Suppressor macrophage (primary cell): ENCODE data around the gene TNS4.

Experiments
- DNase-seq, 4 experiments: peaks; one replicate each; pipeline ENCODE4 v3.0.0-alpha.2; 2020 to 2022

TNS4 gene

DNA sequence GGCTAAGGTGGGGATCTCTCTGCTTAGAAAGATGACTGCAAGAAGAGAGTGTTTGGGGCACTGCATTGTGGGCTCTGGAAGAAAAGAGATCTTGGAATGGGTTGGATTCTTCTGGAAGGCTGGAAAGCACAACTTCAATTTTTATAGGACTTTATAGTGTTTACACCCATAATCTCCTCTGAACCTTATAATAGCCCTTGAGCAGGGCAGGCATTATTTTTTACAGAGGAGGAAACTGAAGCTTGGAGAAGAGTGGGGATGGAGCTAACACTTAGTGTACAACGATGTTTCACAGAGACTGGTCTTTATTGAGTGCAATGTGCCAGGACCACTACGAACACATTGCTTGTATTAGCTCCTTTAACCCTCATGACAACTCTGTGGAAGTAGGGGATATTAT is 10.4 kb downstream of the TNS4 start:
- no peak for DNase-seq

DNA sequence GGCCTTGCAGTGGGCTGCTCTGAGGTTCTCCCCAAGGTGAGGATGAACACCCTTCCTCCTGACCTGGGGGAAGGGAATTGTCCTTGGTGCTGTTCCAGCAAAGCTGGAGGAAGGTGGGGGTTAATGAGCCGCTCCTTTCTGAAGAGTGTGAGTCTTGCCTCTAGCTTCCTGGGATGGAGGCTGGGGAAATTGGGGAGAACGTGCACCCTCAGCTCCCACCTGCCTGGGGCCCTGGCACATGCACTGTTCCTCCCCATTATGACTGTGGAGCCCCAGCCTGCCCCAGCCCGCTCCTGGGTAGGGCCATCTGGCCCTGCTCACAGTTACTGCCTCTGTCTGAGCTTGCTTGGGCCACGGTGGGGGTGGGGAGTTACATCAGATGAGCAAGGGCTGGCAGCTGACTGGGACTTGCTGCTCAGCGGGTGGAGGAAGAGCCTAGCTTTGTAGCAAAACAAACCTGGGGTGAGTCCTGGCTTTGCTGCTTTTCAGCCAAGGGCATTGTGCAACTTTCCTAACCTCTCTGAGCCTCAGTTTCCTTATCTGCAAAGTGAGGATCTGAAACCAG is 11.1 kb downstream of the TNS4 start:
- DNase-seq = peak in 3 of 4 experiments; percentile 7 to 39 (median 25)

GRCh38 chr17:40487371-40488020 is 13.9 kb downstream of the TNS4 start:
- no peak for DNase-seq

DNA sequence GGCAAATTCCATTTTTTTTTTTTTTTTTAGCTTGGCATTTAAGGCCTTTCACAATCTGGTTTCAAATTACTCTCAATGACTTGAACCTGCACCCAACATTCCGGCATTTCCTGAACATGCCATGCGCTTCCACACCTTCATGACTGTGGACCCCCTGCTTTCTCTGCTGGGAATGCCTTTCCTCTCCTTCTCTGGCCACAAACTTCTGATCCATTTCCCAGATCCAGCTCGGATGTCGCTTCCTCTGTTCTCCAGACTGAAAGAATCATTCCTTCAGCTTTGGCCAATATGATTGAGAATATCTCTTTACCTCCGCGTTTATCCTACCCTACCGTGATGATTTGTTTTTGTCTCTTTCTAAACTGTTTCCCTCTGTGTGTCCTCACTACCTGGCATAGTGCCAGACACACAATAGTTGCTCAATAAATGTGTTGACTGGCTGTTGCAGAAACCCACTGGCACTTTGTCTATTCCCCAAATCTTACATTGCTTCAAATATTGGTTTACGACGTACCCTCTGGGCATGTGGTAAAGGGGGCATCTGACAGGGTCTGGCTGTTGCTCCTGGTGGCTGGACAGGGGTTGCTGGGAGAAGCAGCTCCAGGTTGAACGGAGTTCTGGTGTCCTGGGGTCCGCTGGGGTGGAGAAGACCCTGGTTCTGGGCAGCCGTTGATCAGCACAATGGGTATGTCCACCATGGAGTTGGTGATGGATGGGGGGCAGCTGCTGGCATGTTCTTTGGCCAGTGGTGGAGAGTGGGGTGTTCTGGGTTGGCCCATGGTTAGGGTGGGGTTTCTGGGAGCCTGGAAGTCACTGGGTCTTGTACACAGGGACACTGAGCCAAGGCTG is 14.7 kb downstream of the TNS4 start:
- peak; percentile 23 to 55 (median 46) for DNase-seq

DNA sequence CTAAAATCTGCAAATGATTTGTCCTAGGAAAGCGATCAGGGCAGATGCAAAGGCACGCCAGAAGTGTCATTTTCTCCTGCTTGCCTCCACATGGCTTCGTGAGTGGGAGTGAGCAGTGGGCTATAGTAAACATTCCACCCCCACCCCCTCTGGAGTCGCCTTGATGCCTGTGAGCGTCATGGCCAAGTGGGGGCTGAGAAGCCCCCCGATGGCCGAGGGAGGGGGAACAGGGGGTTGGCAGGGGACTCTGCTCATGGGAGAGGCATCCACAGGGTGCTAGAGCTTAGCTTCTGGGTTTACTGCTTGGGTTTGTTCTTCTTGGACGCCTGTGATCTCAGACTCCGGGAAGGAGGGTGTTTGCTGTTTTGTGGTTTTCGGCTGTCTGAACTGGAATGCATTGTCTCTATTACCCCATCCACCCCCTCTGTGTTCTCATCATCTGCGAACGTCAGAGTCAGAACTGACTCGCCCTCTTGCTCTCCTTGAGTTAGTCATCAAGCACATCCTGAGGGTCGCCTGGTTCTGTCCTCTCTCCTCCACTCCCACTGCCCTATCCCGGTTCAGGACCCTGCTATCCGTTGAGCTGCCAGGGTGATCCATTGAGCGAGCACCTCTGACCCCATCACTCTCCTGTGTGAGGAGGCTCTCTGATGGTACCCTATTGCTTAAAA is 15.4 kb downstream of the TNS4 start:
- DNase-seq = peak; percentile 19 to 58 (median 24)

- no peak for DNase-seq
Measured at GRCh38 chr17:40484973-40485530, 16.4 kb downstream of the TNS4 start.

GRCh38 chr17:40484285-40484972 is 17.0 kb downstream of the TNS4 start:
- no peak for DNase-seq

- no peak for DNase-seq
Measured at GRCh38 chr17:40483679-40484078, 17.7 kb downstream of the TNS4 start.

DNA sequence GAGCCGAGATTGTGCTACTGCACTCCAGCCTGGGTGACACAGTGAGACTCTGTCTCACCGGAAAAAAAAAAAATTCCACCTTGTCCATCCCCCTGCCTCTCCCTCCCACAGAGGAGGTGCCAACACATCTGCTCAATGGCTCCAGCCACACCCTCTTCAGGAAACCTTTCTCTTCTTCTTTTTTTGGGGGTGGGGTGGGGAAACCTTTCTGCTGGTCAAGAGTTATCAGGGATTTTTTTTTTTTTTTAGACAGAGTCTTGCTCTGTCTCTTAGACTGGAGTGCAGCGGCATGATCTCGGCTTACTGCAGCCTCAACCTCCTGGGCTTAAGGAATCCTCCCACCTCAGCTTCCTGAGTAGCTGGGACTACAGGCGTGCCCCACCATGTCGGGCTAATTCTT is 18.7 kb downstream of the TNS4 start:
- DNase-seq = no peak

DNA sequence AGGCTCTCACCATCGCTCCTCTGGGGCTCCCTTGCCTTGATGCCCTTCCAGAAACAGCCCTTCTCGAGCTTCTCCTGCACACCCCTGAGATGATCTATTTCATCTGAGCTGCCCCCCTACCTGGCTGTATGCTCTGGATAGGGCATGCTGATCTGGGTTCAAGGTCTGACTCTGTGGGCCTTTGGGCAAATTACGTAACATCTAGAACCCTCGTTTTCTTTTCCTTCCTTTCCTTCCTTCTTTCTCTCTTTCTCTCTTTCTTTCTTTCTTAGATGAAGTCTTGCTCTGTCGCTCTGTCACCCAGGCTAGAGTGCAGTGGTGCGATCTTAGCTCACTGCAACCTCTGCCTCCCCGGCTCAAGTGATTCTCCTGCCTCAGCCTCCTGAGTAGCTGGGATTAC is 20.3 kb downstream of the TNS4 start:
- DNase-seq = no peak

DNA sequence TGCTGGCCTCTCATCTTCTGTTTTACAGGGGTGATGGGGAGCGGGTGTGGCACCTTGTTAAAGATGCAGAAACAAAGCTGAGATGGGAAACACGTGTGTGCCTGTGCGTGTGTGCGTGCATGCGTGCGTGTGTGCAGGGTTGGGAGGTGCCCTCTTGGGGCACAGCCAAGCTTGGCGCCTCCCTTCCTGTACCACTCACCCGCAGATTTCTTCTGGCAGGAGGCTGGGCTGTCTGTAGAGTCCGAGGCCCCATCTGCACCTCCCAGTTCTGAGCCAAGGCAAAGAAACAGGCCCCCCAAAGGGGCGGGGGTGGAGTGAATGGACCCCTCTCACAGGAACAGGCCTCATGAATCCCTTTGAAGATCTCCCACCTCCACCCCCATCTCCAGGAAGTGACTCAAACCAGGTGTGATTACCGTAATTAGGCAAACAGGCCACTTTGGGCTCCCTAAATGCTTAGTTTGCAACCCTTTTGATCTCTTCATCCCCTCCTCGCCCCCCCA is 20.9 kb downstream of the TNS4 start:
- peak in 3 of 4 experiments; percentile 20 to 23 (median 22) for DNase-seq

- peak; percentile 19 to 43 (median 29) for DNase-seq
Measured at GRCh38 chr17:40479754-40480480, 21.5 kb downstream of the TNS4 start.

- DNase-seq = no peak
Measured at GRCh38 chr17:40478486-40478885, 22.9 kb downstream of the TNS4 start.

GRCh38 chr17:40477796-40478195 is 23.6 kb downstream of the TNS4 start:
- DNase-seq = no peak

DNA sequence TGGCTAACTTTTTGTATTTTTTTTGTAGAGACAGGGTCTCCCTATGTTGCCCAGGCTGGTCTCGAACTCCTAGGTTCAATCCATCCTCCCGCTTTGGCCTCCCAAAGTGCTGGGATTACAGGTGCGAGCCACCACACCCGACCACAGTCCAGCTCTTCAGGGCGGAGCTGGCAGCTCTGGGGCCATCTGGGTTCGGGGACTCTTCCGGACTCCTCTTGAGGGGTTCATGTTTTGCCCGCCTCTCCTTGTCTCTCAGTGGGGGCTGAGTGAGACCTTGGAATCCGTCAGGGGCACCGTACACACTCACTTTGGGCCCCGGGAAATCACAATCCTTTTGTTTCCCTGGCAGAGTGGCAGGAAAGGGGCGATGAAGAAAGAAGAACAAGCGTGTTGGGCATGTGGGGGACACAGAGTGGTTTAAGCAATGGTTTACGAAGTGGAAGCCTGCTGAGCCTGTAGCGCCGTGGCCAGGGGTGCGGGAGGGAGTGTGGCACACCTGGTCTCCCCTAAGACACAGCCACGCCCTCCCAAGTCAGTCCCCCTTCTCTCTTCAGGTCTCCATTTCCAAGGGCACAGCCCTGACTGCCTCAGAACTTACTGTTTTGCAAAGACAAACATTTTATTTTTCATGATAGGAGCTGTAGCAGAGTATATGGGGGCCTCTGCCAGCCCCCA is 26.1 kb downstream of the TNS4 start:
- no peak for DNase-seq

GRCh38 chr17:40474419-40475002 is 26.9 kb downstream of the TNS4 start:
- DNase-seq = no peak

DNA sequence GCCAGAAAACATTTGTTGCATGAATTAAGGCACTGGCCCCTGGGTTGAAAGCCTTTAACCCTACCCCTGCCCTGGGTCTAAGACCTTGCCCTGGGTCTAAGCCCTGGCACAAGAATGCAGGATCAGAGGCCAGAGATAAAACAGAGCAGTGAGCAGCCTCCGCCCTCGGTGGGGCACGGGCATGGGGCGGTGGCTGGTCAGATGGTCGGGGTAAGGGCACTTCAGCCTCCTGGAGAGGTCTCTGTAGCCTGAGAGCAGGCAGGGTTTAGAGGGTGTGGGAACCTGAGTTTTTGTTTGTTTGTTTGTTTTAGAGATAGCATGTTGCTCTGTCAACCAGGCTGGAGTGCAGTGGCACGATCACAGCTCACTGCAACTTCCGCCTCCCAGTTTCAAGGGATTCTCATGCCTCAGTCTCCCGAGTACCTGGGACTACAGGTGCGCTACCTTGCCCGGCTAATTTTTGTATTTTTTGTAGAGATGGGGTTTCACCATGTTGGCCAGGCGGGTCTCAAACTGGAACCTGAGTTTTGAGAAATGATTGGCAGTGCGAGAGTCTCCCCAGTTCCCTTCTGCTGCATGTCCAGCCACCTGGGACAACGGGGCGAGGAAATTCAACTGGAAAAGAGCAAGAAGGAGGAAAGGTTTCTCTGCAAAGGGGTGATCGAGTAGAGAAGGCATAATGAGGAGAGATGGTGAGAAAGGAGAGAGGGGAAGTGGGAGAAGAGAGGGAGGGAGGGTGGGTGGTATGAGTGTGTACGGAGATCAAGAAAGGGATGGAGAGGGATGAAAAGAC is 27.7 kb downstream of the TNS4 start:
- DNase-seq = no peak

GRCh38 chr17:40472733-40473452 is 28.5 kb downstream of the TNS4 start:
- DNase-seq = no peak
